ENCODE measurements around the gene SMARCAL1. TPM values are rescaled to one million over a fixed set of nuclear protein-coding genes. Genes with fewer than 3 reads are reported as not detected.
A peak's percentile ranks its signal among the peaks of the same experiment; 100 is the strongest.

The SMARCAL1 gene
- total and polyA plus RNA-seq, 8 donors: 5.5 to 12.8 (median 7.4) TPM

GRCh38 chr2:216497382-216498069 is 85.2 kb downstream of the SMARCAL1 start:
- intact Hi-C loops (cut with DNase I): no loop called here
- Histone ChIP-seq H3K4me3 (peak overlapping the region in 2 of 4 donors; percentile 66 to 84), H3K4me1 (peaks cover 9 to 32% (median 12%) of the 10 kb centered on the region in 3 donors), H3K36me3 (peaks cover 0 to 26% (median 24%) of the 10 kb centered on the region in 3 donors), H3K27ac (peak overlapping the region in 2 of 4 donors; percentile 72 to 76), H3K27me3 (no peaks in the 10 kb centered on the region), H3K9me3 (no peaks in the 10 kb centered on the region)
- FAIRE-seq (no peak), DNase-seq (no peak), ATAC-seq (no peak)
- 86 to 87% methylated on average over 6 of the region's 6 CpGs for WGBS, 2 donors
- TF ChIP-seq, protein P1, sequence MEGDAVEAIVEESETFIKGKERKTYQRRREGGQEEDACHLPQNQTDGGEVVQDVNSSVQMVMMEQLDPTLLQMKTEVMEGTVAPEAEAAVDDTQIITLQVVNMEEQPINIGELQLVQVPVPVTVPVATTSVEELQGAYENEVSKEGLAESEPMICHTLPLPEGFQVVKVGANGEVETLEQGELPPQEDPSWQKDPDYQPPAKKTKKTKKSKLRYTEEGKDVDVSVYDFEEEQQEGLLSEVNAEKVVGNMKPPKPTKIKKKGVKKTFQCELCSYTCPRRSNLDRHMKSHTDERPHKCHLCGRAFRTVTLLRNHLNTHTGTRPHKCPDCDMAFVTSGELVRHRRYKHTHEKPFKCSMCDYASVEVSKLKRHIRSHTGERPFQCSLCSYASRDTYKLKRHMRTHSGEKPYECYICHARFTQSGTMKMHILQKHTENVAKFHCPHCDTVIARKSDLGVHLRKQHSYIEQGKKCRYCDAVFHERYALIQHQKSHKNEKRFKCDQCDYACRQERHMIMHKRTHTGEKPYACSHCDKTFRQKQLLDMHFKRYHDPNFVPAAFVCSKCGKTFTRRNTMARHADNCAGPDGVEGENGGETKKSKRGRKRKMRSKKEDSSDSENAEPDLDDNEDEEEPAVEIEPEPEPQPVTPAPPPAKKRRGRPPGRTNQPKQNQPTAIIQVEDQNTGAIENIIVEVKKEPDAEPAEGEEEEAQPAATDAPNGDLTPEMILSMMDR (IDR thresholded peaks at IDR 0.05): no peak

DNA sequence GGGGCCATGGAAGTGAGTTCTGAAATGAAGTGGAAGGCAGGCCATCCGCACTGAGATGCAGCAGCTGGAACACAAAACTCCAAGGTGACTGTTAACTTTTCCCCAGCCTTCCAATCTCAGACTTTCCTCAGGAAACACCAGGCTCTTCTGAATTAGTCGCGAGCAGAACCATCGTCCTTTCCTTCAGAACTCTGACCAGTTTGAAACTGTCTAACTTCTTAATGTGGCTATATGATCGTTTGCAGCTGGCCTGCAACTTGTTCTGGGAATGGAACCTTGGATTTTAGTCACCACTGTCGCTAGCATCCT is 85.7 kb downstream of the SMARCAL1 start:
- H3K27ac ChIP-seq: peak overlapping the region; percentile 29 to 76 (median 69)
- FAIRE-seq: no peak

DNA sequence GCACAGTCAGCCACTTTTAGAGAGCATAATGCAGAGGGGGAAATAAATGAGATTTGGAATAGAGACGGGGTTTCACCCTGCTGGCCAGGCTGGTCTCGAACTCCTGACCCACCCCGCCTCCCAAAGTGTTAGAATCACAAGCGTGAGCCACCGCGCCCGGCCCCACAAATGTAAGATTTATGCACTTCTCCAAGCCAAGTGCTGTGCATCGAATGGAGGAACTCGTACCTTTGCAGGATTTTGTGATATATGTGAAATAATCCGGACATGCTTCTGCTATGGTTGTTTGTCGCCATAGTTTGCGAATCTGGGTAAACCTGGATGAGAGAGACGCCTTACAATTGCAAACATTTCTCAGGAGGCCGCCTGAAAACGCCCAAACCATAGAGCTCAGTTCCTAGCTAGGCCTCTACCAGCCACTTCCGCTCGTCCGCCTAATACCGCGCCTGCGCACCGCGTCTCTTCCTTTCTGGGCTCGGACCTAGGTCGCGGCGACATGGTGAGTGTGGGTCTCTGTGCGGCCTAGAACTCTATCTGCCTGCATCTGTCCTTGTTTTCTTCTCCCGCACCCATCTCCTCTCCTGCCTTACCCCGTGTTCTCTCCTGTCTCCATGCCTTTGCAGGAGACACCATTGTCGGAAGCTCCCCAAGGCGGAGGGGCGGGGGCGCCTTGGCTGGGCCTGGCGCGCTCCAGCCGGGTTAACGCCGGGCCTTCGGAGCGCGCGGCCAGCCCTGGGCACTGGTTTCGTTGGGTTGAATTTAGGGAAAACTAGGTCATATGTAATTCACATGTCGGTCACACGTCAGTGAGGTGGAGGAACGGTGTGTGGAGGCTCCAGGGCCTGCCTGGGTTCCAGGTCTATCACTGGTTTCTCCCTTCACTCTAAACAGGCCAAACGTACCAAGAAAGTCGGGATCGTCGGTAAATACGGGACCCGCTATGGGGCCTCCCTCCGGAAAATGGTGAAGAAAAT is 86.4 kb downstream of the SMARCAL1 start, which contains the start of gene RPL37A:
RPL37A (plus strand) TSS at position 466 of the 974 bp plus-strand sequence; CDS start at position 497, 31 bp downstream.
- Histone ChIP-seq H3K27me3 (no peaks in the 10 kb centered on the region), H3K36me3 (peaks cover 0 to 37% (median 30%) of the 10 kb centered on the region in 3 donors), H3K9me3 (no peaks in the 10 kb centered on the region), H3K4me1 (peaks cover 9 to 33% (median 12%) of the 10 kb centered on the region in 3 donors), H3K27ac (peak within 1 kb of the TSS; percentile 29 to 76 (median 69)), H3K4me3 (peak within 1 kb of the TSS; percentile 60 to 84 (median 66))
- 0 to 1% methylated on average over 54 of the region's 54 CpGs for WGBS, 2 donors
- TF ChIP-seq, protein P1 (IDR thresholded peaks at IDR 0.05): no peak
- FAIRE-seq (no peak), DNase-seq (peak; percentile 91 to 97 (median 93)), ATAC-seq (peak; percentile 96 to 98 (median 97))
- intact Hi-C loops (cut with DNase I): no loop called here

More for the DNA sequence above, 85.7 kb downstream of the SMARCAL1 start:
- Histone ChIP-seq H3K4me1 (peaks cover 9 to 33% (median 12%) of the 10 kb centered on the region in 3 donors), H3K9me3 (no peaks in the 10 kb centered on the region), H3K4me3 (peak overlapping the region; percentile 60 to 84 (median 66)), H3K27me3 (no peaks in the 10 kb centered on the region), H3K36me3 (peaks cover 0 to 31% (median 29%) of the 10 kb centered on the region in 3 donors)
- ATAC-seq (no peak), DNase-seq (no peak)
- WGBS, 2 donors: 26 to 31% methylated on average over 6 of the region's 6 CpGs
- TF ChIP-seq, protein P1 (IDR thresholded peaks at IDR 0.05): no peak
- intact Hi-C loops (cut with DNase I): no loop called here

- DNase-seq (no peak), ATAC-seq (no peak), FAIRE-seq (no peak)
- Histone ChIP-seq H3K27ac (peak overlapping the region in 1 of 4 donors; percentile 76), H3K4me3 (peak overlapping the region; percentile 60 to 84 (median 66)), H3K9me3 (no peaks in the 10 kb centered on the region), H3K4me1 (peaks cover 9 to 33% (median 12%) of the 10 kb centered on the region in 3 donors), H3K36me3 (peaks cover 0 to 37% (median 30%) of the 10 kb centered on the region in 3 donors), H3K27me3 (no peaks in the 10 kb centered on the region)
- intact Hi-C loops (cut with DNase I): no loop called here
- 8 to 13% methylated on average over 6 of the region's 6 CpGs for WGBS, 2 donors
- TF ChIP-seq, protein P1 (IDR thresholded peaks at IDR 0.05): no peak
Measured at GRCh38 chr2:216499641-216500218, 87.4 kb downstream of the SMARCAL1 start.
